Mammary epithelial cell (primary cell): ENCODE results near the gene MECP2.

Experiments used
- CTCF ChIP-seq, 2 donors: IDR thresholded peaks in 1 of 2; conservative IDR thresholded peaks in 1 of 2; 2 replicates each; pipeline ENCODE4 v1.5.1; 2011 to 2012; ENCODE audit warnings: inconsistent platforms in 2 of 2, low read length in 2 of 2, mild to moderate bottlenecking in 2 of 2, control low read depth in 1 of 2, low read depth in 1 of 2; ENCODE audit not compliant: insufficient read depth in 1 of 2; ENCODE audit errors: extremely low read depth in 1 of 2
- EZH2 ChIP-seq: IDR thresholded peaks from 2 replicates; pipeline ENCODE4 v1.6.1; 2012; ENCODE audit warnings: low read length, inconsistent platforms, borderline replicate concordance

- TF ChIP-seq CTCF (conservative IDR thresholded peaks at IDR 0.05 in 1 of 2, IDR thresholded peaks at IDR 0.05 in 1 of 2; ENCODE audit: extremely low read depth in 1 of 2, insufficient read depth in 1 of 2, low read depth in 1 of 2, low read length in 2 of 2) (no peak), EZH2 (no peak)
Measured at GRCh38 chrX:154015581-154016264, 81.8 kb downstream of the MECP2 start.
